Neuronal stem cell (in vitro differentiated cells): ENCODE data around the gene EPAS1. TPM values are rescaled to one million over a fixed set of nuclear protein-coding genes. Genes with fewer than 3 reads are reported as not detected.

Experiments used
- DNase-seq: peaks from one replicate; pipeline ENCODE4 v3.0.0-alpha.2; 2013; ENCODE audit warnings: low spot score
- H2AFZ ChIP-seq: one replicate; pipeline ENCODE4 v1.6.1; 2013; ENCODE audit warnings: mild to moderate bottlenecking, low read length, inconsistent platforms
- H2AK5ac ChIP-seq: 2 replicates; pipeline ENCODE4 v1.6.1; 2013; ENCODE audit warnings: low read depth, mild to moderate bottlenecking, inconsistent platforms, low read length, moderate library complexity, mixed read lengths
- H2BK120ac ChIP-seq: 2 replicates; pipeline ENCODE4 v1.6.1; 2013; ENCODE audit warnings: low read depth, mild to moderate bottlenecking, inconsistent platforms, low read length, moderate library complexity, mixed read lengths
- H2BK12ac ChIP-seq: one replicate; pipeline ENCODE4 v1.6.1; 2013; ENCODE audit warnings: low read length, inconsistent platforms
- H2BK15ac ChIP-seq: 2 replicates; pipeline ENCODE4 v1.6.1; 2013; ENCODE audit warnings: mild to moderate bottlenecking, low read length, inconsistent platforms, mixed read lengths
- H2BK5ac ChIP-seq: one replicate; pipeline ENCODE4 v1.6.1; 2013; ENCODE audit warnings: inconsistent platforms, mild to moderate bottlenecking, low read length, moderate library complexity
- H3K14ac ChIP-seq: one replicate; pipeline ENCODE4 v1.6.1; 2013; ENCODE audit warnings: low read length, inconsistent platforms
- H3K18ac ChIP-seq: 2 replicates; pipeline ENCODE4 v1.6.1; 2013; ENCODE audit warnings: low read length, inconsistent platforms
- H3K23ac ChIP-seq: 2 replicates; pipeline ENCODE4 v1.6.1; 2013; ENCODE audit warnings: low read depth, mild to moderate bottlenecking, mixed read lengths, low read length, inconsistent platforms; ENCODE audit not compliant: poor library complexity
- H3K27ac ChIP-seq: replicated peaks from 3 replicates; pipeline ENCODE4 v1.5.1; 2013; ENCODE audit warnings: low read length, inconsistent platforms
- H3K27me3 ChIP-seq, 3 experiments: 2 replicates each; pipeline ENCODE4 v1.6.1; 2013; ENCODE audit warnings: low read length in 3 of 3, mild to moderate bottlenecking in 2 of 3, inconsistent platforms in 1 of 3, low read depth in 1 of 3, mixed read lengths in 1 of 3, moderate library complexity in 1 of 3; ENCODE audit not compliant: control insufficient read depth in 3 of 3, insufficient read depth in 3 of 3
- H3K36me3 ChIP-seq, 2 donors: replicated peaks in 1 of 2; 2 replicates each; pipeline ENCODE4 v1.6.1; 2013; ENCODE audit warnings: low read length in 2 of 2; ENCODE audit not compliant: control insufficient read depth in 2 of 2, insufficient read depth in 2 of 2
- H3K4ac ChIP-seq: 2 replicates; pipeline ENCODE4 v1.6.1; 2013; ENCODE audit warnings: inconsistent platforms, mild to moderate bottlenecking, low read length, moderate library complexity
- H3K4me1 ChIP-seq, 2 donors: 1 replicate in 1 of 2; 2 replicates in 1 of 2; pipeline ENCODE4 v1.6.1; 2013; ENCODE audit warnings: low read length in 2 of 2, low read depth in 1 of 2; ENCODE audit not compliant: control insufficient read depth in 2 of 2, insufficient read depth in 1 of 2
- H3K4me2 ChIP-seq: one replicate; pipeline ENCODE4 v1.6.1; 2013; ENCODE audit warnings: mild to moderate bottlenecking, low read length, inconsistent platforms; ENCODE audit not compliant: insufficient read depth, poor library complexity, severe bottlenecking
- H3K4me3 ChIP-seq, 2 donors: 2 replicates each; pipeline ENCODE4 v1.5.1; 2013; ENCODE audit warnings: low read length in 2 of 2, mild to moderate bottlenecking in 2 of 2, inconsistent platforms in 1 of 2, moderate library complexity in 1 of 2
- H3K79me1 ChIP-seq: one replicate; pipeline ENCODE4 v1.6.1; 2013; ENCODE audit warnings: low read depth, mild to moderate bottlenecking, inconsistent platforms, low read length, moderate library complexity
- H3K9ac ChIP-seq: one replicate; pipeline ENCODE4 v1.6.1; 2013; ENCODE audit warnings: mild to moderate bottlenecking, low read depth, low read length, inconsistent platforms; ENCODE audit not compliant: poor library complexity
- H3K9me3 ChIP-seq, 2 donors: replicated peaks in 1 of 2; 2 replicates each; pipeline versions ENCODE3 to v1.6.1; 2013; ENCODE audit warnings: low read length in 2 of 2, mild to moderate bottlenecking in 2 of 2, inconsistent platforms in 1 of 2, low read depth in 1 of 2, mixed read lengths in 1 of 2, moderate library complexity in 1 of 2; ENCODE audit not compliant: control insufficient read depth in 2 of 2, insufficient read depth in 1 of 2
- H4K8ac ChIP-seq: one replicate; pipeline ENCODE4 v1.6.1; 2013; ENCODE audit warnings: low read depth, mild to moderate bottlenecking, inconsistent platforms, low read length, moderate library complexity
- H4K91ac ChIP-seq: one replicate; pipeline ENCODE4 v1.6.1; 2013; ENCODE audit warnings: low read length, low read depth, mild to moderate bottlenecking, inconsistent platforms; ENCODE audit not compliant: poor library complexity
- whole genome bisulfite sequencing, 2 donors: extraction: QIAGEN DNeasy Blood & Tissue Kit; methylation state at CpG; one replicate each; pipeline ENCODE4 v1.1.7; 2013; ENCODE audit warnings: missing lambda C conversion rate in 2 of 2, mixed read lengths in 1 of 2; ENCODE audit not compliant: insufficient read length in 2 of 2, insufficient replicate concordance in 1 of 2; ENCODE audit errors: extremely low coverage in 2 of 2; 5-methylcytosine and 5-hydroxymethylcytosine counted together
- small RNA-seq: library from polyadenylated mRNA; stranded (forward); fragments of <200 nt; extraction: miRNeasy Mini kit (QIAGEN cat#:217004); gene quantifications from one replicate; pipeline ENCODE3, GENCODE V24; 2013; ENCODE audit not compliant: insufficient read depth

EPAS1 gene

DNA sequence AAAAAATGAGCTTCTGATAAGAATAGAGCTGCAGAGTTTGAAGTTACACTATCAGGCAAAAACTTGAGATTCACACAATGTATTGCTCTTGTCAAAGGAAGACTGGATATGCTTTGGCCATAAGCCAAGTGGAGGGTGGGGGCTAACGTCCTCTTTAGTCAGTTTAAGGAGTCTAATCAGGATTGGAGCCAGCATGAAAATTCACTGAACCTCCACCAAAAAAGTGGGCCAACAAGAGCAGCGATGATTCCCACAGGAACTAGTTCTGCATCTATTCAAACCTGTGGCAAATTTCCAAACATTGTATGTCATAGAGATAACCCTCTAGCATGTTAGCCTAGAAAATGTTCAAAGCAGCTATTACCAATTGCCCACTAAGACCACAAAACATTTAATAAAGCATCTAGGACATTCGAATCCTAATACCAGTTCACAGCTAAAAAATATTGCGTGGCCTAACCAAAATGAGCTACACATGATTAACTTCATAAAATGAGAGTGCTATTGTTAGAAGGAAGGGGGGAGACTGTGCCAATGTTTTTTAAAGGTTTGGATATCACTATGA is 138.7 kb downstream of the EPAS1 start:
- Histone ChIP-seq H3K18ac (no peak overlapping the region), H3K36me3 (no peaks in the 10 kb centered on the region), H3K4ac (no peak overlapping the region), H3K9me3 (no peaks in the 10 kb centered on the region), H2AFZ (no peak overlapping the region), H2BK5ac (no peak overlapping the region), H3K79me1 (no peaks in the 10 kb centered on the region), H2BK120ac (no peak overlapping the region), H3K27ac (no peak overlapping the region), H4K91ac (no peak overlapping the region), H3K23ac (no peak overlapping the region), H3K4me2 (no peak overlapping the region), H3K9ac (no peak overlapping the region), H3K27me3 (peaks cover 0 to 3% (median 0%) of the 10 kb centered on the region in 3 experiments), H3K14ac (no peak overlapping the region), H2AK5ac (no peak overlapping the region), H4K8ac (no peak overlapping the region), H3K4me1 (peaks cover 0 to 2% of the 10 kb centered on the region in 2 donors), H2BK15ac (no peak overlapping the region), H3K4me3 (no peak overlapping the region), H2BK12ac (no peak overlapping the region)
- no CpG with 5 or more reads among the region's 4 CpGs for WGBS, 2 donors
- no peak for DNase-seq

Small RNA genes within 50 kb of the gene (small RNA-seq; reads per million reads assigned to genes)
- gene RF00017: not detected
